Stimulated activated CD4-positive, alpha-beta T cell treated with anti-CD3 and anti-CD28 coated beads, TNF-alpha, amount 100 ng/mL, for 48 hours (primary cell): ENCODE data around the gene TMEM150B.
"Not testable (repeated sequence)": the region's sequence is repeated elsewhere in the genome, so short reads cannot be mapped to it uniquely, and the experiment has no call there.

ENCODE experiments used
- DNase-seq, 3 donors: peaks; one replicate each; pipeline ENCODE4 v3.0.0-alpha.2; 2020; ENCODE audit warnings: low read depth in 3 of 3

TMEM150B gene

GRCh38 chr19:55339105-55339888 lies 14.2 kb upstream of the TMEM150B start, which contains the start of gene KMT5C:
TSS of gene KMT5C (plus strand) at chr19:55339876. CDS start at chr19:55341937, 2,061 bp downstream.
- DNase-seq: peak; percentile 100

GRCh38 chr19:55336101-55336500 lies 11.0 kb upstream of the TMEM150B start:
- DNase-seq: no peak

- no peak for DNase-seq
Observed at GRCh38 chr19:55333870-55334269, 8.7 kb upstream of the TMEM150B start.

- not testable (repeated sequence) for DNase-seq
Observed at GRCh38 chr19:55329791-55330190, 4.7 kb upstream of the TMEM150B start.

GRCh38 chr19:55328774-55329318 lies 3.7 kb upstream of the TMEM150B start:
- not testable (repeated sequence) for DNase-seq

GRCh38 chr19:55324662-55325061 lies 479 bp downstream of the TMEM150B start:
- no peak for DNase-seq

GRCh38 chr19:55322204-55322885 lies 2.8 kb downstream of the TMEM150B start:
- no peak for DNase-seq

GRCh38 chr19:55321466-55322137 lies 3.5 kb downstream of the TMEM150B start:
- no peak for DNase-seq

- no peak for DNase-seq
Observed at GRCh38 chr19:55320844-55321419, 4.2 kb downstream of the TMEM150B start.

GRCh38 chr19:55319785-55320184 lies 5.4 kb downstream of the TMEM150B start:
- no peak for DNase-seq

GRCh38 chr19:55316646-55317045 lies 8.5 kb downstream of the TMEM150B start:
- DNase-seq: no peak

- DNase-seq: no peak
Observed at GRCh38 chr19:55315956-55316525, 9.1 kb downstream of the TMEM150B start.

- no peak for DNase-seq
Observed at GRCh38 chr19:55314396-55314795, 10.7 kb downstream of the TMEM150B start.

- no peak for DNase-seq
Observed at GRCh38 chr19:55312621-55313512, 12.3 kb downstream of the TMEM150B start.

- no peak for DNase-seq
Observed at GRCh38 chr19:55311797-55312196, 13.3 kb downstream of the TMEM150B start.

GRCh38 chr19:55311397-55311796 lies 13.7 kb downstream of the TMEM150B start:
- no peak for DNase-seq

- DNase-seq: no peak
Observed at GRCh38 chr19:55310498-55310897, 14.6 kb downstream of the TMEM150B start.

GRCh38 chr19:55309448-55309847 lies 15.7 kb downstream of the TMEM150B start:
- DNase-seq: no peak

GRCh38 chr19:55308281-55308680 lies 16.9 kb downstream of the TMEM150B start:
- no peak for DNase-seq

- no peak for DNase-seq
Observed at GRCh38 chr19:55306712-55307111, 18.4 kb downstream of the TMEM150B start.
